ENCODE measurements around the gene DPEP3.

DPEP3 gene

GRCh38 chr16:67926181-67926750, 54.0 kb downstream of the DPEP3 start:
- H3K9ac ChIP-seq (ENCODE audit: insufficient read length, low read depth), result no peak overlapping the region
- no peak for TF ChIP-seq SUZ12 (IDR thresholded peaks at IDR 0.05; ENCODE audit: extremely low read depth, insufficient read depth, insufficient read length)
- no peak for TF ChIP-seq ZNF274 (IDR thresholded peaks at IDR 0.05; ENCODE audit: low read depth, low read length)
- no peak for TF ChIP-seq YY1 (IDR thresholded peaks at IDR 0.05; ENCODE audit: insufficient read depth, insufficient read length)

More at GRCh38 chr16:67926181-67926750, 54.0 kb downstream of the DPEP3 start:
- H3K4me1 ChIP-seq (ENCODE audit: insufficient read depth, insufficient read length), result peaks cover 17% of the 10 kb centered on the region
- no peak overlapping the region for H3K4me3 ChIP-seq (ENCODE audit: insufficient read length, low read depth)
- H3K36me3 ChIP-seq (ENCODE audit: insufficient read depth, insufficient read length, low read length), result peaks cover 67% of the 10 kb centered on the region
- no peaks in the 10 kb centered on the region for H3K9me3 ChIP-seq (ENCODE audit: insufficient read depth, low read length)
- no peaks in the 10 kb centered on the region for H3K27me3 ChIP-seq (ENCODE audit: insufficient read depth, insufficient read length)
- no peak for DNase-seq (ENCODE audit: low read depth, low spot score)
